ENCODE measurements around the gene ADGRE2.

The ADGRE2 gene

GRCh38 chr19:14733574-14733973, 44.8 kb downstream of the ADGRE2 start:
- no peak for DNase-seq (ENCODE audit: low read depth in 3 of 3)

- DNase-seq (ENCODE audit: low read depth in 3 of 3): no peak
Measured at GRCh38 chr19:14732510-14732909, 45.9 kb downstream of the ADGRE2 start.

- no peak for DNase-seq (ENCODE audit: low read depth in 3 of 3)
Measured at GRCh38 chr19:14731200-14731599, 47.2 kb downstream of the ADGRE2 start.

- no peak for DNase-seq (ENCODE audit: low read depth in 3 of 3)
Measured at GRCh38 chr19:14728595-14728994, 49.8 kb downstream of the ADGRE2 start.

GRCh38 chr19:14722127-14722526, 56.2 kb downstream of the ADGRE2 start:
- DNase-seq (ENCODE audit: low read depth in 3 of 3): no peak

- no peak for DNase-seq (ENCODE audit: low read depth in 3 of 3)
Measured at GRCh38 chr19:14719162-14719561, 59.2 kb downstream of the ADGRE2 start.

GRCh38 chr19:14718522-14719116, 59.7 kb downstream of the ADGRE2 start:
- DNase-seq (ENCODE audit: low read depth in 3 of 3): no peak

- DNase-seq (ENCODE audit: low read depth in 3 of 3): no peak
Measured at GRCh38 chr19:14715841-14716240, 62.5 kb downstream of the ADGRE2 start.

- DNase-seq (ENCODE audit: low read depth in 3 of 3): no peak
Measured at GRCh38 chr19:14704450-14704849, 73.9 kb downstream of the ADGRE2 start.

GRCh38 chr19:14703833-14704232, 74.5 kb downstream of the ADGRE2 start:
- no peak for DNase-seq (ENCODE audit: low read depth in 3 of 3)

GRCh38 chr19:14700711-14701375, 77.5 kb downstream of the ADGRE2 start:
- DNase-seq (ENCODE audit: low read depth in 3 of 3): no peak

GRCh38 chr19:14699641-14700040, 78.7 kb downstream of the ADGRE2 start:
- no peak for DNase-seq (ENCODE audit: low read depth in 3 of 3)

GRCh38 chr19:14695471-14695870, 82.9 kb downstream of the ADGRE2 start:
- no peak for DNase-seq (ENCODE audit: low read depth in 3 of 3)

- DNase-seq (ENCODE audit: low read depth in 3 of 3): no peak
Measured at GRCh38 chr19:14694641-14695266, 83.6 kb downstream of the ADGRE2 start.

GRCh38 chr19:14689598-14690503, 88.5 kb downstream of the ADGRE2 start, which contains the start of gene ZNF333:
Gene ZNF333 (plus strand): TSS chr19:14690048. CDS start chr19:14693492, 3,444 bp downstream.
- DNase-seq (ENCODE audit: low read depth in 3 of 3): peak; percentile 99 to 100 (median 100)

- peak in 1 of 3 experiments; percentile 35 for DNase-seq (ENCODE audit: low read depth in 3 of 3)
Measured at GRCh38 chr19:14686411-14686810, 91.9 kb downstream of the ADGRE2 start.

- DNase-seq (ENCODE audit: low read depth in 3 of 3): no peak
Measured at GRCh38 chr19:14683439-14683838, 94.9 kb downstream of the ADGRE2 start.
